ENCODE results near the gene PDZD2. TPM values are rescaled to one million over a fixed set of nuclear protein-coding genes. Genes with fewer than 3 reads are reported as not detected.
"Not testable (repeated sequence)": the region's sequence is repeated elsewhere in the genome, so short reads cannot be mapped to it uniquely, and the experiment has no call there.

Gene PDZD2
- total RNA-seq, 1 donor from 2014 or later: 23.3 TPM

DNA sequence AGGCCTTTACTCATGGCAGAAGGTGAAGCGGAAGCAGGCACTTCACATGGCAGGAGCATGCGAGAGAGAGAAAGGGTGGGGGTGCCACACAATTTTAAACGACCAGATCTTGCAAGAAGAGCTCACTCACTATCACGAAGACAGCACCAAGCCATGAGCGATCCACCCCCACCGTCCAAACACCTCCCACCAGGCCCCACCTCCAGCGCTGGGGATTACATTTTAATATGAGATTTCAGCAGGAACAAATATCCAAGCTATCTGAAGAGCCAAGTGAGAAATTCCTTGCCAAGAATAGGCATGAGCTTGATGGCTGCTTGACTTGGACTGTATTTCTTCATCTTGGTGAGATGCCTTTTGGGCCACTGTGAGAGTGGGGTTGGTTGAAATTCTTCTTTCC, 88.0 kb downstream of the PDZD2 start:
- Mint-ChIP-seq H3K36me3 (ENCODE audit: unreplicated experiment) (no peaks in the 10 kb centered on the region), H3K27me3 (ENCODE audit: unreplicated experiment) (no peaks in the 10 kb centered on the region), H3K27ac (ENCODE audit: unreplicated experiment) (no peak overlapping the region), H3K4me3 (ENCODE audit: unreplicated experiment) (no peak overlapping the region), H3K4me1 (ENCODE audit: low read depth, unreplicated experiment) (peaks cover 2% of the 10 kb centered on the region), H3K9me3 (ENCODE audit: unreplicated experiment) (no peaks in the 10 kb centered on the region)
- TF ChIP-seq, protein P1, sequence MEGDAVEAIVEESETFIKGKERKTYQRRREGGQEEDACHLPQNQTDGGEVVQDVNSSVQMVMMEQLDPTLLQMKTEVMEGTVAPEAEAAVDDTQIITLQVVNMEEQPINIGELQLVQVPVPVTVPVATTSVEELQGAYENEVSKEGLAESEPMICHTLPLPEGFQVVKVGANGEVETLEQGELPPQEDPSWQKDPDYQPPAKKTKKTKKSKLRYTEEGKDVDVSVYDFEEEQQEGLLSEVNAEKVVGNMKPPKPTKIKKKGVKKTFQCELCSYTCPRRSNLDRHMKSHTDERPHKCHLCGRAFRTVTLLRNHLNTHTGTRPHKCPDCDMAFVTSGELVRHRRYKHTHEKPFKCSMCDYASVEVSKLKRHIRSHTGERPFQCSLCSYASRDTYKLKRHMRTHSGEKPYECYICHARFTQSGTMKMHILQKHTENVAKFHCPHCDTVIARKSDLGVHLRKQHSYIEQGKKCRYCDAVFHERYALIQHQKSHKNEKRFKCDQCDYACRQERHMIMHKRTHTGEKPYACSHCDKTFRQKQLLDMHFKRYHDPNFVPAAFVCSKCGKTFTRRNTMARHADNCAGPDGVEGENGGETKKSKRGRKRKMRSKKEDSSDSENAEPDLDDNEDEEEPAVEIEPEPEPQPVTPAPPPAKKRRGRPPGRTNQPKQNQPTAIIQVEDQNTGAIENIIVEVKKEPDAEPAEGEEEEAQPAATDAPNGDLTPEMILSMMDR (IDR thresholded peaks at IDR 0.05; ENCODE audit: partially characterized antibody, unreplicated experiment): no peak
- DNase-seq: no peak

DNA sequence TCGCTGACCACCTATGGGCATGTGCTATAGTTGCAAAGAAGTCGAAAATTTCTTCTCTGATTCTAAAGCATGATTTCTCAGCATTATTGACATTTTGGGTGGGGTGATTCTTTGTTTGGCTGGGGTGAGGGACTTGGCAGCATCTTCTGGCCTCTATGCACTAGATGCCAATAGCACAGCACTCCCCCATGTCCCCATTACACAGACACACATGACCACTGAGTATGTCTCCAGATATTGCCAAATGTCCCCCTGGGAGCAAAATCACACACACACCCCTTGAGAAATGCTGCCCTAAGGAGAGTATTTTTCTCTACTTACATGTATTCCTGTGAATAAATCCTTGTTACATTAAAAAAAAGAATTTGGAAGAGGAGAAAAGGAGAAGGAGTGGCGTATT, 89.1 kb downstream of the PDZD2 start:
- no peaks in the 10 kb centered on the region for H3K9me3 Mint-ChIP-seq (ENCODE audit: unreplicated experiment)
- no peak overlapping the region for H3K4me3 Mint-ChIP-seq (ENCODE audit: unreplicated experiment)
- H3K27me3 Mint-ChIP-seq (ENCODE audit: unreplicated experiment): no peaks in the 10 kb centered on the region
- DNase-seq: no peak
- H3K36me3 Mint-ChIP-seq (ENCODE audit: unreplicated experiment): no peaks in the 10 kb centered on the region
- peaks cover 2% of the 10 kb centered on the region for H3K4me1 Mint-ChIP-seq (ENCODE audit: low read depth, unreplicated experiment)
- TF ChIP-seq, protein P1 (IDR thresholded peaks at IDR 0.05; ENCODE audit: partially characterized antibody, unreplicated experiment): no peak
- H3K27ac Mint-ChIP-seq (ENCODE audit: unreplicated experiment): no peak overlapping the region

DNA sequence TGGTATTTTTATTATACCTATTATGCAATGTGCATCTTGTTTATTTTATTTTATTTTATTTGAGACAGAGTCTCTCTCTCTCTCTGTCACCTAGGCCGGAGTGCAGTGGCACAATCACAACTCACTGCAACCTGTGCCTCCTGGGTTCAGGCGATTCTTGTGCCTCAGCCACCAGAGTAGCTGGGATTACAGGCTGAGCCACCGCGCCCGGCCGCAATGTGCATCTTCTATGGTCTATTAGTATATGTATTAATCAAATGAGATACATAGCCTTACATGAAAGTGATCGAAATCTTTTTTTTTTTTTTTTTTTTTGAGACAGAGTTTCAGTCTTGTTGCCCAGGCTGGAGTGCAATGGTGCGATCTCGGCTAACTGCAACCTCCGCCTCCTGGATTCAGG, 89.9 kb downstream of the PDZD2 start:
- H3K27ac Mint-ChIP-seq (ENCODE audit: unreplicated experiment); H3K4me1 Mint-ChIP-seq (ENCODE audit: low read depth, unreplicated experiment); H3K27me3 Mint-ChIP-seq (ENCODE audit: unreplicated experiment); H3K9me3 Mint-ChIP-seq (ENCODE audit: unreplicated experiment); DNase-seq; H3K4me3 Mint-ChIP-seq (ENCODE audit: unreplicated experiment); H3K36me3 Mint-ChIP-seq (ENCODE audit: unreplicated experiment): not testable (repeated sequence)

DNA sequence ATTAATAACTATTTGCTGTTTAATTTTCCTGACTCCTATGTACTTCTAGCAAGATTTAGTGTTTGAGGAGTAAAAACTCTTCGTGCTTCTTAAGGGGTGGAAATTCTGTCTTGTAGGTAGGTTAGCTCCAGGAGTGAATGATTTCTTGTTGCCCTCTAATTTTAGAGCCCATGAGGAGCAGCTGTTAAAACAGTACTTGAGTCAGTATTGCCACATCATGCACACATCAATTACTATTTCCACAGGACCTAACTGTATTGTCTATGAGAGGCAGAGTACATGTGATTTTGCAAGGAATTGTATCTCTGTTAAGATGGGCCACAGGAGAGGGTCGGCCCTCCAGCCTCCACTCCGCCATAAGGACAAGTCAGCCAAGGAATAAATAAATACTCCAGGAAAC, 91.2 kb downstream of the PDZD2 start:
- TF ChIP-seq, protein P1 (IDR thresholded peaks at IDR 0.05; ENCODE audit: partially characterized antibody, unreplicated experiment): no peak
- no peaks in the 10 kb centered on the region for H3K27me3 Mint-ChIP-seq (ENCODE audit: unreplicated experiment)
- peaks cover 3% of the 10 kb centered on the region for H3K4me1 Mint-ChIP-seq (ENCODE audit: low read depth, unreplicated experiment)
- no peaks in the 10 kb centered on the region for H3K36me3 Mint-ChIP-seq (ENCODE audit: unreplicated experiment)
- H3K4me3 Mint-ChIP-seq (ENCODE audit: unreplicated experiment): no peak overlapping the region
- no peaks in the 10 kb centered on the region for H3K9me3 Mint-ChIP-seq (ENCODE audit: unreplicated experiment)
- no peak overlapping the region for H3K27ac Mint-ChIP-seq (ENCODE audit: unreplicated experiment)
- no peak for DNase-seq

DNA sequence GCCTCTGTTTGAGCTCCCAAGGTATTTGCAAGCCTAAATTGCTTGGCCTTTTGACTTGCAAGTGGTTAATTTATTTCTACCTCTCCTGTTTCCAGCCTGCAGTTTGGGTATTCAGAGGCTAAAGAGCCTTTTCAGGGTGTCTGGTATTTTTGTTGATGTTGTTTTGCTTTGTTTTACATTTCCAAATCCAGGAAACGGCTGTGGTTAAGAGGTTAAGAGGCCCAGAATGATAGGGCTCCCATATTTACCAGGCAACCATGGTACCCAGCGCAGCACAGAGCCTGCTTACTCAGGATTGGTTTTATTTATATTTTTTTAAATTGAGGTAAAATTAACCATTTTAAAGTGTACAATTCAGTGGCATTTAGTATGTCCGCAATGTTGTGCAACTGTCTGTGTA, 92.1 kb downstream of the PDZD2 start:
- TF ChIP-seq, protein P1 (IDR thresholded peaks at IDR 0.05; ENCODE audit: partially characterized antibody, unreplicated experiment): no peak
- Mint-ChIP-seq H3K4me1 (ENCODE audit: low read depth, unreplicated experiment) (peaks cover 3% of the 10 kb centered on the region), H3K9me3 (ENCODE audit: unreplicated experiment) (no peaks in the 10 kb centered on the region), H3K27ac (ENCODE audit: unreplicated experiment) (no peak overlapping the region), H3K36me3 (ENCODE audit: unreplicated experiment) (no peaks in the 10 kb centered on the region), H3K27me3 (ENCODE audit: unreplicated experiment) (no peaks in the 10 kb centered on the region), H3K4me3 (ENCODE audit: unreplicated experiment) (no peak overlapping the region)
- DNase-seq: no peak

Measured in glutamatergic neuron (in vitro differentiated cells).